HG03095 (cell line): Measurements from ENCODE around the gene STMN3.
"Not testable (repeated sequence)": the region's sequence is repeated elsewhere in the genome, so short reads cannot be mapped to it uniquely, and the experiment has no call there.

Source experiments
- ATAC-seq: cut with Tn5 transposase; IDR thresholded peaks from one replicate; pipeline ENCODE4 v1.9.1; 2021; ENCODE audit warnings: moderate library complexity; ENCODE audit not compliant: unreplicated experiment

STMN3 gene

DNA sequence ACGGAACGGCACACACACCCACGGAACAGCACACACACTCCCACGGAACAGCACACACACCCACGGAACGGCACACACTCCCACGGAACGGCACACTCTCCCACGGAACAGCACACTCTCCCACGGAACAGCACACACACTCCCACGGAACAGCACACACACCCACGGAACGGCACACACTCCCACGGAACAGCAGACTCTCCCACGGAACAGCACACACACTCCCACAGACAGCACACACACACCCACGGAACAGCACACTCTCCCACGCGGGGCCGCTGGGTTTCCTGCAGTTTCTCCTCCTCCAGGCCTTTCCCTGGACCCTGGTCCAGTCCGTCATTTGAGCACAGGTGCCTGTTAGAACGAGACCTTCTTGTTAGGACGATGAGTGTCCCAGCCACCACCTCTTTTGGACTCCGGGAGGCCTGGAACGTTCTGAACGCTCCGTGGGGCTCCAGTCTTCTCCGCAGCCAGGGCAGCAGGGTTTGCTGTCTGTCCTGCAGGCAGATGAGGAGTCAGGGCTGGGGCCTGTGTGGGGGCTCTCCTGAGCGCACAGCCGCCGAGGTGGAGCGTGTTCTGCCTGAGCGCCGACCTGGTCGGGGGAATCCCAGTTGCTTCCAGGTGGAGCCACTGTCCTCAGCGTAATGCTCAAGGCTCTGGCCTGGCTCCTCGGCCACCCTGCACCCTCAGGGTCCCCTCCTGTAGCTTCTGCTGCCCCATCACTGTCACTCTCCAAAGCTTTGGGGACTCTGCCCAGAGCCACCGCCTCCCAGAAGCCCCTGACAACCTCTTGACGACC lies 25.6 kb upstream of the STMN3 start:
- ATAC-seq: no peak

DNA sequence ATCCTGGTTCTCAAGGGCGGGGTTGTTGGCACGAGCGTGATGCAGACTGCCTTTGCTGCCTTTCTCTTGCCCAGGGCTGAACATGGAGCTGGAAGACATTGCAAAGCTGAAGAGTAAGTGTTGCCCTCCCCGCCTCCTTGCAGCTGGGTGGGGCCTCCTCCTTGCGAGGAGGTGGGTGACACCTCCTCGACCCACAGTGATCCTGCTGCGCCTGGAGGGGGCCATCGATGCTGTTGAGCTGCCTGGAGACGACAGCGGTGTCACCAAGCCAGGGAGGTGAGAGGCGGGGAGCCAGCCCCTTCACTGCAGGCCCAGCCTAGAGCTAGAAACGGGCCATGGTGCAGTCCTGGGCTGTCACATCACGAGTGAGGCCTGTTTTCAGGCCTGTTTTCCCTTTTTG lies 24.8 kb upstream of the STMN3 start:
- ATAC-seq: no peak

DNA sequence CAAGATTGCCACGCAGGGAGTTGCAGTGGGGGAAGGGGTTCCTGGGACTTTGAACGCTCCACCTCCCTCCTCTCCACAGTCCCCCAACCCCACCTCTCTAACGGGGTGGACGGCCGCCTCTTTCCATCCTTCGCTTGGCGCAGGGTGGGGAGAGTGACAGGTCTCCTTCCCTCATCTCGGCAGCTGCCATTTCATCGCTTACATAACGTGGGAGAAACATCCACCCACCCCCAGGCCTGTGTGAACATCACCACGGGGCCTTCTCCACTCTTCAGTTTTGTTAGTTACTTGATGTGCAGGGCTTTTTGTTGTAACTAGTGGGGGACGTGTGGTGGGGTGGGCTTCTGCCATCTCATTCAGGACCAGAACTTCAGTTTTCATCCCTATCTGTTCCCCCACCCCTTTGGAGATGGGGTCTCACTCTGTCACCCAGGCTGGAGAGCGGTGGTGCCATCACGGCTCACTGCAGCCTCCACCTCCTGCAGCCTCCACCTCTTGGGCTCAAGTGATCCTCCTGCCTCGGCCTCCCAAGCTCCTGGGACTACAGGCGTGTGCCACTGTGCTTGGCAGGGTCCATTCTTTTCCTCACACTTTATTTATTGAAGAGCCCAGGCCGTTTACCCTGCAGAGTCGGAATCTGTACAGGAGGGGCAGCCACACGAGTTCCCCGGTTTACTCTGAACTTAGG lies 22.6 kb upstream of the STMN3 start:
- no peak for ATAC-seq

DNA sequence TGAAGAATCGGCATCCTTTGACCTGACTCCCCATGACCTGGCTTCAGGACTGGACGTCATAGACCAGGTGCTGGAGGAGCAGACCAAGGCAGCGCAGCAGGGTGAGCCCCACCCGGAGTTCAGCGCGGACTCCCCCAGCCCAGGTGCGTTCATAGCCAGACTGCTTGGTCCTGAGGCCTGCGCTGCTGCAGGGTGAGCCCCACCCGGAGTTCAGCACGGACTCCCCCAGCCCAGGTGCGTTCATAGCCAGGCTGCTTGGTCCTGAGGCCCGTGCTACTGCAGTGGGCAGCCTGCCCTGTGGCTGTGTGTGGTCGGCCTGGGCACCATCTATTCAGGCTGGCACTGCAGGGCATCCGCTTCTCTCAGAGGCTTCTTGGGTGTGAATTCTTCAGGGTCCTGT lies 20.7 kb upstream of the STMN3 start:
- no peak for ATAC-seq

DNA sequence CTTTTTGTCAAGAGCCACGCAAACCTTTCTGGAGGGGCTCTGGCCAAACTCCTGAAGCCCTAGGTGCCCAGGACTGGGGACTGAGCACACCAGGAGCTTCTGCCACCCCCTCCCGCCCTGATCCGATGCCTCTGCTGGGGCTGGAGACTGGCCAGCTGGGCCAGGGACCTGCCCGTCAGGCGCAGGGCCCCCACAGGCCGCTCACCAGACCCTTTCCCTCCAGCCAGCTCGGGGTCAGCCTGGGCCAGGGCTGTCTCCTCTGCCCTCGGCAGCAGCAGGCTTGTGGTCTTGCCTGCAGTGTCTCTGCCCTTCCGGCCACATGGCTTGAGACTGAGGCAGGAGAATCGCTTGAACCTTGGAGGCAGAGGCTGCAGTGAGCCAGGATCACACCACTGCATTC lies 19.4 kb upstream of the STMN3 start:
- no peak for ATAC-seq

DNA sequence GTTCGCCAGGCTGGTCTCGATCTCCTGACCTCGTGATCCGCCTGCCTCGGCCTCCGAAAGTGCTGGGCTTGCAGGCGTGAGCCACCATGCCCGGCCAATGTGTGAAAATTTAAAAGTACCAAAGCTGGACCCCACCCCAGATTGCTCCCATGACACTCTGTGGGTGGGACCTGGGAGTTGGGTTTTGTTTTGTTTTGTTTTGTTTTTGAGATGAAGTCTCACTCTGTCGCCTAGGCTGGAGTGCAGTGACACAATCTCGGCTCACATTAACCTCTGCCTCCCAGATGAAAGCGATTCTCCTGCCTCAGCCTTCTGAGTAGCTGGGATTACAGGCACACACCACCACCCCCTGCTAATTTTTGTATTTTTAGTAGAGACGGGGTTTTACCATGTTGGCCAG lies 18.5 kb upstream of the STMN3 start:
- not testable (repeated sequence) for ATAC-seq

DNA sequence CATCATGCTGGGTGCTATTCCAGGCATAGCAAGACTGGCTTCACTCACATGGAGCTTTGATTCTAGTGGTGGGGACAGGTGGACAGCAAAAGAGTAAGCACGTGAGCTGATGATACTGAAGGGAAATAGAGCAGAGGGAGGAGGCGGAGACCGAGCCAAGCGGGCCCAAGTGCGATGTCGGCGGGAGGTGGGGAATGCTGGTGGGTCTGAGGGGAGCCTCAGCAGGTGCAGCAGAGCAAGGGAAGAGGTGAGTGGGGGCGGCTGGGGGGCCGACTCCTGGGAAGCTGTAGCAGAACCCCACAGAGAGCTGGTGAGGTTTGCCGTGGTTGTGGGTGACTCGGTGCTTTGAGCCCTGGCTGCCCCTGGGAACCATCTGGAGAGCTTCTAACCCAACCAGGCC lies 15.1 kb upstream of the STMN3 start:
- ATAC-seq: no peak

DNA sequence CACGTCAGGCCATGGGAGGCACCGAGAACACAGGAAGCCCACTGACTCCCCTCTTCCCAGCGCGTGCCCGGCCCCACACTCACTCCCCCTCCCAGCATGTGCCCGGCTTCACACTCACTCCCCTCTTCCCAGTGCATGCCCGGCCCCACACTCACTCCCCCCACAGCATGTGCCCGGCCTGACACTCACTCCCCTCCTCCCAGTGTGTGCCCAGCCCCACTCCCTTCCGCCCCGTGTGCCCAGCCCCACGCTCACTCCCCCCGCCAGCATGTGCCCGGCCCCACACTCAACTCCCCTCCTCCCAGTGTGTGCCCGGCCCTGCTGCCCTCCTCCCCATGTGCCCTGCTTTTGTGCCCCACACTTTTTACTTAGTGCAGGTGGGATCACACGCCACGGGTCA lies 14.6 kb upstream of the STMN3 start:
- no peak for ATAC-seq

DNA sequence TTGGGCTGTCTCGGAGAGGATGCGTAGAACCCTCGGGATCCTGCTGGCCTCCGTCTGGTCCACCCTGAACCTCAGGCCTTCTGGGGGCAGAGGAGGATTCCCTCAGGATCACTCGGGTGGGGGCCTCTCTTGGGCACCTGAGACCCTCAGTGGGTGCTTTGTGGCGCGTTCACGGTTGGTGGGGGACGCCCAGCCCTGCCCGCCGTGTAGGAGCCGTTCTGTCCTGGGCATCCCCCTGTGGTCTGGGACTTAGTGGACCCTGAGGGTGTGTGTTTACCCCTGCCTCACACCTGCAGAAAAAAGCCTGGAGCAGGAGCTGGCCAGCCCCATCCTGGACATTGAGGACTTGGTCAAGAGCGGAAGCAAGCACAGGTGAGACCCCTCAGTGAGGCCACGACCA lies 12.5 kb upstream of the STMN3 start:
- ATAC-seq: no peak

DNA sequence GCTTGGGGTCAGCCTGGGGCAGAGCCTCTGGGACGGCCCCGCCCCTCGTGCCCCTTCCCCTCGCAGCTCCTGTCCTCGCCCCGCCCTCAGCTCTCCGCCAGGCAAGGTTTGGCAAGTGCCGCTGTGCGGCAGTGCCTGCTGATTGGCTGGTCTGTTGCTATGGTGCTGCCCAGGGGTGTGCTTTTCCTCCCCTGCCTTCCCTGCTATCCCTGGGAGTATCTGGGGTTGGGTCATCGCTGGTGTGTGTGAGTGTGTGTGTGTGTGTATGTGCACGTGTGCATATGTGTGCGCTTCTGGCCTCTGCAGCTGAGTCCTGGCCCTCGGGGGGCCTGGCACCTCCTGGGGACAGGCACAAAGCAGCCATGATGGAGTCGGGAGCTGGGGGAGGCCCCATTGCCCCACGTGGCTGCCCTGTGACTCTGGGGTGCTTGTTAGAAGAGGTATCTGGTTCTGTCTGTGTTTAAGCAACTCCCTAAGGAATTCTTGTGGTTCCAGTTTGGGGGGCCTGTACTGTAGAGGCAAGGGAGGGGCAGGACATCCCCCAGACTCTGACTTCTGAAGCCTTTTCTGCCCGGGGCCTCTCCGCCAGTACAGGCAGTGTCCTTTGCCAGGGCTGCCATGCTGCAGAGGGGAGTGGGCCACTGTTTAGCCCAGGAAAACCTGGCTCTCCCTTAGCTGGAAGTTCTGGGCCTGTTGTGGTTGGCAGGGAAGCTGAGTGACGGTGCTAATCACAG lies 11.8 kb upstream of the STMN3 start:
- ATAC-seq: no peak

DNA sequence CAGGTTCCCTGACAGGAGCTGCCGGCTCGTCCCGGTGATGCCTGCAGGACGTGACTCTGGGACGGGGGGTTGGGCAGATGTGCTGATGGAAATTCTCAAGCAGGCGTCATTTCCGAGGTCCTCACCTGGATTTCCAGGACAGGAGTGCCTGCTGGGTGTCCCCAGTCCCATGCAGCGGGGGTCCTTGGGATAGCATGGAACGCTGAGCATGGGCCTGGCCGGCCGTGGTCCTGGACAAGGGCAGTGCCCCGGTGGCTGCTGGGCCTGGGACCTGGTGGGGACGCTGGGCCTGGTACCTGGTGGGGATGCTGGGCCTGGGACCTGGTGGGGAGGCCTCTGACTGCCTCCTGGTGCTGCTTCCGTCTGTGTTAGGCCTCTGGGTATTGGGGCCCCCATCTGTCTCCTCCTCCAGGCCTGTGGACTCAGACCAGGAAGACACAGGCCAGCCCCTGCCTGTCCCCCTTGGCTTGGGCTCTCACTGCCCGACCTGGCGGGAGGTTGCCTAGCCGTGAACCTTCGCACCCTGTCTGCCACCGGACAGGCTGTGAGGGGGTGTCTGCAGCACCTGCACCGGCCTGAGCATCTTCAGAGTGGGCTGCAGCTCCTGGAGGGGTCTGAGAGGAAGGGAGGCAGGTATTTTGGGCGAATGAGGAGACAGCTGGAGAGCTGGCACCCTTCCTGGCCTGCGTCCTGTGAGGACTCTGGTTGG lies 11.1 kb upstream of the STMN3 start:
- ATAC-seq: no peak

DNA sequence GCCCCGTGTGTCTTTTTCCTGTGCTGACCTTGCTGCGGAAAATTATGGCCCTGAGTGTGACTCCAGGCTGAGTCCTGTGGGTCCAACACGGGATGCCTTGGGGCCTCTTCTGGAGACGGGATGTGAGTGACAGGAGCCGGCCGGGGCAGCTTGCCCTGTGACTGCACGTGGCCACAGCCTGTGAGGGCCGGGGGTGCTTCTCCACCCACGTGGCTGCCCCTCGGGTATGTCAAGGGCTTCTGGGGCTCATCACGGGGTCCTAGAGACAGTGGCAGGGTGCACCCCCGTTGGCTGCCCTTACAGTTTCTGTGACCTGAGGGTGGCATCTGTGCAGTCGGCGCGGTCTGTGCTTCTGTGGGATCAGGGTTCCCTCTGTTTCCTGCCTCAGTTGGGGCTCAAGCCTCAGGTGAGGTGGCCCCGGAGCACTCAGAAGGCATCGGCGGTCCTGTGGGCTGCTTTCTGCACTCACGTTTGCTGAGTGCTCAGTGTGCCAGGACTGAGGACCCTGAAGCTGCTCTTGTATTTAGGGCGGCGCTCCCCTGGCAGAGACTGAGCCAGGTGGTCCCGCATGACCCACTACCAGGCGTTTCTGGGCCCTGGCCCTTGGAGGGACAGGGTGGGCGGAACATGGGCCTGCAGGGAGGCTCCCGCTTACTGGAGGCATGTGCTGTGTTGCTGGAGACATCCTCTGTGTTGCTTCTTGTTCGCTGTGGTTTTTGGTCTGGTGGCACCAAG lies 10.3 kb upstream of the STMN3 start:
- ATAC-seq: no peak

DNA sequence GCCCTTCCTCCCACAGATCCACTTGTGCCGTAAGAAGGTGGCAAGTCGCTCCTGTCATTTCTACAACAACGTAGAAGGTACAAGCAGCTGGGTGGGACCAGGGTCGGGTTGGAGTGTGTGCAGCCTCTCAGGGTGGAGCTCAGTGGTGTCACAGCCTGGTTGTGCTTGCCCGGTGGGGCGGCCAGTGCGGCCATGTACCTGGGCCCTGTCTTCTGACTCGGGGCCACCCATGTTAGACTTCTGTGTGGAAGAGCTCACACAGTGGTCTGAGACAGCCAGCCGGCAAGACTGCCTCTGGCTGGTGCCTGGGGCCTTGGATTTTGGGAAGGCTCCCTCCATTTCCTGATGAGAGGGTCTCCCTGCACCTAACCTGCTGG lies 9.6 kb upstream of the STMN3 start:
- no peak for ATAC-seq

DNA sequence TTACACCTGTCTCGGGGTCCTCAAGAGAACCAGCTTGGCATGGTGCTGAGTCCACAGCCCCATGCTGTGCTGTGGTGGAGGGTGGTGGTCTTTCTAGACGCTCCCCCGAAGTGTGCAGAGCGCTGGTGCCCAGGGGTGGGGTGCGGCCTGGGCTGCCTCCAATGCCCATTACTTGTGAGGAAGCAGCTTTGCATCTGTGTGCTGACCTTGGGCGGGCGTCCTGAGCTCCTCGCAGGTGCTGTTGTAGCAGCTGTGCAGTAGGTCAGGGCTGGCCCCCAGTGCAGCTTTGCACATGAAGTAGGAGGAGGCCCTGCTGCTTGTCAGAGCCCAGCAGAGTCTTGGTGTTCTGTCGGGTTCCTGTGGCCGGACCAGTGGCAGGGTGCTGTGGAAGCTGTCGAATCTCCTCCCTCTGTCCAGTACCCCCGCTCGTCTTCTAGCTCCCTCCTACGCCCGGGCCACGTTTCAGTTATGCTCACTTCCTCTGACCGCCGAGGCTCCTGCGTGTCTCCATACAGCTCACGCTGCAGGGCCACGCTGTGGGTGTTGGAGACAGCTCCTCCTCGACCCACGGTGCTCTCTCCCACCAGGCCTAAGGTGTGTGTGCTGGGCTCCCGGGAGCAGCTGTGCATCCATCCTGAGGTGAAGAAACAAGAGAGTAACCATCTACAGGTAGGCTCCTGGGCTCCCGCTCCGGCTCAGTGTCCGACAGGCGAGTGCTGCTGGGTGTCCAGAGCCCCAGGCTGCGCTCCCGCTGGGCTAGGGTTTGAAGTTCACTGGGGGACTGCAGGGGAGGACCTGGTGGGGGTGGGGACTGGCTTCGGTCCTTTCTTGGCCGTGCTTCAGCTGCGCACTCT lies 9.0 kb upstream of the STMN3 start:
- ATAC-seq: no peak

DNA sequence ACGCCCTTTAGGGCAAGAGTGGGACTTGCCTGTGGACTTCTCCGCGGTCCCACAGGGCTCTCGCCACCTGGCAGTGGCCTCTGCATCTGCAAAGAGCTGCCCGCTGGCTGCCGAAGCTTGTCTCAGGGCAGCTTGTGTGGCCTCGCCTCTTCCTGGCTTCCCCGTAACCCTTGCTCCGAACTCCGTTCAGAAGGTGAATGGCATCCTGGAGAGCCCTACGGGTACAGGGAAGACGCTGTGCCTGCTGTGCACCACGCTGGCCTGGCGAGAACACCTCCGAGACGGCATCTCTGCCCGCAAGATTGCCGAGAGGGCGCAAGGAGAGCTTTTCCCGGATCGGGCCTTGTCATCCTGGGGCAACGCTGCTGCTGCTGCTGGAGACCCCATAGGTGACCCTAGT lies 7.9 kb upstream of the STMN3 start:
- ATAC-seq: no peak

DNA sequence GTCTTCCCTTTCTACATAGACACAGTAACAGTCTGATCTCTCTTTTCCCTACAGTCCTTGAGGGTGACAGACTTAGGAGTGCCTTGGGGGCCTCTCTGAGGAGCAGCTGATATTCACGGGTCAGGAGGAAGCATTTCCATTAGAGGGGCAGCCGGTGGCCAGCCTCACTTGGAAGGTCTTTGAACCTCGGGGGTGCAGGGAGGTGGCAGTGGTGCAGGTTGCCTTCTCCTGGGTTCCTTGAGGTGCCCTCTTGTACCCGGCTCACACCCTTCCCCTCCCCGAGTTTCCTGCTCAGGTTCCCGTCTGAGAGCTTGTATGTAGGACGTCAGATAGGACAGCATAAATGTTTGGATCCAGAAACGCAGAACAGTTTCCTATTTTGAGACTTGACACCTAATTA lies 7.4 kb upstream of the STMN3 start:
- no peak for ATAC-seq

DNA sequence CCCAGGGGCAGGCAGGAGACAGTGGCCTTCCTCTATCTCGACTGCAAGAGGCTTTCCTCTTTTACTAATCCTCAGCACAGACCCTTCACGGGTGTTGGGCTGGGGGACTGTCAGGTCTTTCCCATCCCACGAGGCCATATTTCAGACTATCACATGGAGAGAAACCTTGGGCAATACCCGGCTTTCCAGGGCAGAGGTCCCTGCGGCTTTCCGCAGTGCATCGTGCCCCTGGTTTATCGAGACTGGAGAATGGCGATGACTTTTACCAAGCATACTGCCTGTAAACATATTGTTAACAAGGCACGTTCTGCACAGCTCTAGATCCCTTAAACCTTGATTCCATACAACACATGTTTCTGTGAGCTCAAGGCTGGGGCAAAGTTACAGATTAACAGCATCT lies 7.0 kb upstream of the STMN3 start:
- not testable (repeated sequence) for ATAC-seq

DNA sequence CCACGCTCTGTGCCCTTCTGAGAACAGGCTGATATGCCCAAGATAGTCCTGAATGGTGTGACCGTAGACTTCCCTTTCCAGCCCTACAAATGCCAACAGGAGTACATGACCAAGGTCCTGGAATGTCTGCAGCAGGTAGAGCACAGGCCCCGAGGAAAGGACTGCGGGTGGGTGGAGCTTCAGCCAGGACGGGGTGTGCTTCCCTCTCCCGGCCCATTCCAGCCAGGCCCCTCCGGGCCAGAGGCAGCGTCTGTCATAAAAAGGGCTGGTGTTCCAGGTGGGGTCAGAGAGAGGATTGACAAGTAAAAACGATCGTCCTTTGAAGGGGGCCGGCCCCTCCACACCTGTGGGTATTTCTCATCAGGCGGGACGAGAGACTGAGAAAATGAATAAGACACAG lies 6.1 kb upstream of the STMN3 start:
- no peak for ATAC-seq

DNA sequence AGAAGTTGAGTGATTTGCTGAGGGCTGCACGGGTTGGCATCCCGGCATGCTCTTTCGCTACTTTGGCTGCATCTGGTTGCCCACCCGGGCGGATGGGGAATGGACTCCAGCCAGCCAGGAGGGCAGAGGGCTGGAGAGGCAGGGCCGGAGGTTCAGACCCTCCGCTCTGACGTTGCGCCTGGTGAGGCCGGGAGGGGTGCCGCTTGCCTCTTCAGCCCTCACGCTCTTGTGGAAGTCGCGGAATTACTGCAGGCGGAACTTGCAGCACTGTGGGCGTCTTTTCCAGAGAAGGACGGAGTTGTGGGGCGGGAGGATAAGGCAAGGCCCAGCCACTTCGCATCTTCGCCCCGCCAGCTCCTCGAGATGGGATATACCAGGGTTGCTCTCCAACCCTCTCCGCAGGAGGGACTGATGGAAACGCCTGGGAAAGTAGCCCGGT lies 5.5 kb upstream of the STMN3 start:
- ATAC-seq: peak; percentile 9
